Transverse colon (tissue), 4 donors: ENCODE data around the gene PDSS2.

Experiments used
- CTCF ChIP-seq, 5 experiments: fragments of 200-600 bp in 3 of 5; fragments of 450-650 bp in 2 of 5; sonication (generic) in 3 of 5; IDR thresholded peaks; 1 replicate in 2 of 5; 2 replicates in 3 of 5; pipeline ENCODE4 v1.5.1; 2016 to 2017; ENCODE audit warnings: antibody characterized with exemption in 5 of 5, inconsistent platforms in 3 of 5, mild to moderate bottlenecking in 2 of 5, moderate library complexity in 1 of 5
- POLR2AphosphoS5 ChIP-seq, 3 donors: sonication (generic); formaldehyde crosslinking; IDR thresholded peaks; one replicate each; pipeline ENCODE4 v1.6.1; 2016; ENCODE audit warnings: antibody characterized with exemption in 3 of 3

GRCh38 chr6:107185391-107185970, 273.9 kb downstream of the PDSS2 start:
- no peak for TF ChIP-seq CTCF (IDR thresholded peaks at IDR 0.05)
- no peak for TF ChIP-seq POLR2AphosphoS5 (IDR thresholded peaks at IDR 0.05)
